GM12891 (cell line): ENCODE results near the gene DCP1B.
A peak's percentile ranks its signal among the peaks of the same experiment; 100 is the strongest.

Experiments
- POLR2A ChIP-seq: IDR thresholded peaks from 2 replicates; pipeline ENCODE4 v1.6.1; 2011; ENCODE audit warnings: low read depth, low read length, control low read depth
- SPI1 ChIP-seq: IDR thresholded peaks from 2 replicates; pipeline ENCODE4 v1.6.1; 2011; ENCODE audit warnings: low read depth, low read length, control low read depth

DNA sequence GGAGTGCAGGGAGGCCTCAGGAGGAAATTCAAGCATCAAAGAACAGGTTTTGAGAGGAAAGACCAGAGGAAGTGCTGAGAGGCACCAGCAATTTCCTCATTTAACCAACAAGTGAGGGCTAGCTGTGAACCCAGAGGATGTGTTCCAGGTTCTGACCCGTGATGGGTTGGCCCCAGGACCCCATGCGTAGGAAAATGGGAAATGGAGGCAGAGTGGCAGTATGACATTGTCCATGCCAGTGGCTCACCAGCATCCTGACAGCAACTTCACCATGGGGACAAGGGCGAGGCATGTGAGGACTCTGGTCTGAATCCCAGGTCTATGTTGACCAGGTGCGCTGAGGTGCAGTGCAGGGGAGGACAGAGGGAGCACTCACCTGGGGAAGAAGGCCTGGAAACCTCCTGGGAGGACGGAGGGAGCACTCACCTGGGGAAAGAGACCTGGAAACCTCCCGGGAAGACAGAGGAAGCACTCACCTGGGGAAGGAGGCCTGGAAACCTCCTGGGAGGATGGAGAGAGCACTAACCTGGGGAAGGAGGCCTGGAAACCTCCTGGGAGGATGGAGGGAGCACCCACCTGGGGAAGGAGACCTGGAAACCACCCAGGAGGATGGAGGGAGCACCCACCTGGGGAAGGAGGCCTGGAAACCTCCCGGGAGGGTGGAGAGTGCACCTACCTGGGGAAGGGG lies 79.1 kb downstream of the DCP1B start:
- TF ChIP-seq SPI1 (0 out of 2 replicates have a peak, but pooled peaks have one; percentile 16), POLR2A (no peak)
